Measurements from ENCODE around the gene NR2E1.

The NR2E1 gene

GRCh38 chr6:108198761-108199498 is 33.1 kb downstream of the NR2E1 start:
- TF ChIP-seq MAX (IDR thresholded peaks at IDR 0.05; ENCODE audit: low read depth, low read length) (no peak), POLR2A (IDR thresholded peaks at IDR 0.05; ENCODE audit: extremely low read depth, insufficient read length) (no peak), MYC (IDR thresholded peaks at IDR 0.05; ENCODE audit: low read depth, low read length) (no peak), CTCF (IDR thresholded peaks at IDR 0.05; ENCODE audit: low read depth, low read length) (no peak)
- DNase-seq (ENCODE audit: low read depth): no peak
- no peak overlapping the region for H3K4me3 ChIP-seq (ENCODE audit: low read depth, low read length)

- DNase-seq (ENCODE audit: low read depth): no peak
- TF ChIP-seq POLR2A (IDR thresholded peaks at IDR 0.05; ENCODE audit: extremely low read depth, insufficient read length) (no peak), CTCF (IDR thresholded peaks at IDR 0.05; ENCODE audit: low read depth, low read length) (no peak), MAX (IDR thresholded peaks at IDR 0.05; ENCODE audit: low read depth, low read length) (no peak), MYC (IDR thresholded peaks at IDR 0.05; ENCODE audit: low read depth, low read length) (no peak)
- H3K4me3 ChIP-seq (ENCODE audit: low read depth, low read length): no peak overlapping the region
Measured at GRCh38 chr6:108200186-108200585, 34.4 kb downstream of the NR2E1 start.

GRCh38 chr6:108200631-108201030 is 34.8 kb downstream of the NR2E1 start:
- H3K4me3 ChIP-seq (ENCODE audit: low read depth, low read length): no peak overlapping the region
- no peak for DNase-seq (ENCODE audit: low read depth)
- TF ChIP-seq MAX (IDR thresholded peaks at IDR 0.05; ENCODE audit: low read depth, low read length) (no peak), POLR2A (IDR thresholded peaks at IDR 0.05; ENCODE audit: extremely low read depth, insufficient read length) (no peak), CTCF (IDR thresholded peaks at IDR 0.05; ENCODE audit: low read depth, low read length) (no peak), MYC (IDR thresholded peaks at IDR 0.05; ENCODE audit: low read depth, low read length) (no peak)

GRCh38 chr6:108203189-108204112 is 37.6 kb downstream of the NR2E1 start:
- DNase-seq (ENCODE audit: low read depth): no peak

More at GRCh38 chr6:108203189-108204112, 37.6 kb downstream of the NR2E1 start:
- no peak overlapping the region for H3K4me3 ChIP-seq (ENCODE audit: low read depth, low read length)
- TF ChIP-seq CTCF (IDR thresholded peaks at IDR 0.05; ENCODE audit: low read depth, low read length) (no peak), POLR2A (IDR thresholded peaks at IDR 0.05; ENCODE audit: extremely low read depth, insufficient read length) (no peak), MYC (IDR thresholded peaks at IDR 0.05; ENCODE audit: low read depth, low read length) (no peak), MAX (IDR thresholded peaks at IDR 0.05; ENCODE audit: low read depth, low read length) (no peak)

All from NB4 (cell line).